ENCODE results near the gene CLMP.

CLMP gene

DNA sequence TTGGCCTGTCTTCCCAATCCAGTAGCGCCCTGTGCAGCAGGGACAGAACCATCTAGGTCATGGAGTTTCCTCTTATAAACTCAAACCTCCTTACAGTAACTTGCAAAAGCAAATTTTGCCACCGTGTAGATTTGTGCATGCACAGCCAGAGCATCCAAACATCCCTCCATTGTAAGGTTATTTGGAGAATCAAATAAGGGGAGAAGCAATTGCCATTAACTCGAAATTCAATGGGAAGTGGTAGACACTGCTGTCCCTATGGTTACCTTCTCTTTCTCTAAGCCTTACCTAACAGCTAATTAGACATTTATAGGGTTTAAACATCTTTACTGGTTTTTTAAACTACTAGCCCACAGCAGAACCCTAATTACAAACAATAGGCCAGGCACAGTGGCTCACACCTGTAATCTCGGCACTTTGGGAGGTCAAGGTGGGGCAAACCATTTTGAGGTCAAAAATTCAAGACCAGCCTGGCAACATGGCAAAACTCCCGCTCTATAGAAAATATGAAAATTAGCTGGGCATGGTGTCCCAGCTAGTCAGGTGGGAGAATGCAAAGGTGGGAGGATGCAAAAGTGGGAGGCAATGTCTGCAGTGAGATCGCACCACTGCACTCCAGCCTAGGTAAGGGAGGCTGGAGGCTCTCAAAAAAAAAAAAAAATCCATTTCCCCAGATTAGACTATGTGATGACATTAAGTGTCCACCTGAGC lies 139.7 kb downstream of the CLMP start:
- no peak for DNase-seq (ENCODE audit: low read depth)

DNA sequence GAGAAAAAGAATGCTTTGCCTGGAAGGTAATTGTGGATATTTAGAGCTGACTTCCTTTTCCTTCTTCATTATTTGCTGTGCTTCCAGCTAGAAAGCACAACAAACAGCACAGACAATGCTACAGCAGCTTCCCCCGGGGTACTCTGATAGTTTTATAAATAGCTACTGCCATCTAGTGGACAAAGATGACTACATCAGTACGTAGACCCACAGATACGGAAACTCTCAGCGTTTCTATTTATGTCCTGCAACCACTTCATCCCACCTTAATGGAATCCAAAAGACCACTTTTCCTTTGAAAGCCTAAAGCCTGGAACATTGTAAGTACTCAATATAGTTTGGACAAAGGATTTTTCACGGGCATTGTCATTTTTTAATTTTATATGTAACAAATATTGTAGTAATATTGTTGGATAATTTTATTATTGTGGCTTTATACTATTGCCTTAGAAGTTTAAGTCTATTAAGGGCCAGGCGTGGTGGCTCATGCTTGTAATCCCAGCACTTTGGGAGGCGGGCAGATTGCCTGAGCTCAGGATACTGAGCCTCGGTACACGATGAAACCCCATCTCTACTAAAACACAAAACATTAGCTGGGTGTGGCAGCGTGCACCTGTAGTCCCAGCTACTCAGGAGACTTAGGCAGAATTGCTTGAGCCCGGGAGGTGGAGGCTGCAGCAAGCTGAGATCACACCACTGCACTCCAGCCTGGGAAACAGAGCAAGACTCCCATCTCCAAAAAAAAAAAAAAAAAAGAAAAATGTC lies 140.6 kb downstream of the CLMP start:
- no peak for DNase-seq (ENCODE audit: low read depth)

DNA sequence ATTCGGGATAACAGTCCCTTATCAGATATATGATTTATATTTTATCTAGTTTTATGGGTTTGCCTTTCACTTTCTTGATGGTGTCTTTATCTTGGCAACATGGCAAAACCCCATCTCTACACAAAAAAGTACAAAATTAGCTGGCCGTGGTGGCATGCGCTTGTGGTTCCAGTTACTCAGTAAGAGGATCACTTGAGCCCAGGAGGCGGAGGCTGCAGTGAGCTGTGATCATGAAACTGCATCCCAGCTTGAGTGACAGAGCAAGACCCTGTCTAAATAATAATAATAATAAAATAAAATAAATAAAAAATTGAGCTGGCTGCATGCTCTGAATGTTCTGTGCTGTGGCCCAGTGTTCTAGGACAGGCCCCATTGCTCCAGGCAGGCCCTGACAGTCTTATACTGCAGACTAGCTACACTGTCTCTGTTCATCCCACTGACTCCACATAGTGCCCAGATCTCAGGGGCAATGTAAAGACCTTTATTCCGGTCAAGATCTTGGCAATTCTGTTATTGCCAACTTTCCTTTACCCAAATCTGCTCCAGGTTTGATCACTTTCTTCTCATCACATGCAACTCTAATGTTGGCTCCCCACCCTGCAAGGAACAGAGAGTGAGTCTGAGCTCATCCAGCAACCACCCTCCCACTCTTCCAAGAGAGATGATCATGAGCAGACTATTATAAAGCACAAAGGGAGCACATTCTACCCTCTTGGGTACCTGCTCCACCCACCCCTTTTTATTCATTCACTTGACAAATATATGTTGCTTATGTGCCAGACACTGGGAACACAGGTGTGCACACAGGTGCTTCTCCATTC lies 141.9 kb downstream of the CLMP start:
- no peak for DNase-seq (ENCODE audit: low read depth)

- DNase-seq (ENCODE audit: low read depth), result no peak
Measured at GRCh38 chr11:123051634-123052033, 143.4 kb downstream of the CLMP start.

- DNase-seq (ENCODE audit: low read depth), result no peak
Measured at GRCh38 chr11:123051146-123051545, 143.9 kb downstream of the CLMP start.

DNA sequence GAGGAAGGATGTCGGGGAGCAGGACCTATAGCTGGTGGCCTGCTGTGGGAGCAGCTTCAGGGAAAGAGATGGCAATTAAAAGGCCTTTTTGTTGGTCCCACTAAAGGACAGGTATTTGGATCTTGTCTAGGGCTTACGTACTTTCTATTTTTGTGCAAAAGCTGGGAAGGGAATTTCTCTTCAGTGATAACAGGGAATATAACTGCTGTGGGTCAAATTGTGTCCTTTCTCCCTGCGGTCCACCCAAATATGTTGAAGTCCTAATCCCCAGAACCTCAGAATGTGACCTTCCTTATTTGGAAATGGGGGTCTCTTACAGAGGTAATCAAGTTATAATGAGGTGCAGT lies 147.1 kb downstream of the CLMP start:
- DNase-seq (ENCODE audit: low read depth), result no peak

GRCh38 chr11:123047266-123047946 lies 147.6 kb downstream of the CLMP start:
- DNase-seq (ENCODE audit: low read depth), result no peak

DNA sequence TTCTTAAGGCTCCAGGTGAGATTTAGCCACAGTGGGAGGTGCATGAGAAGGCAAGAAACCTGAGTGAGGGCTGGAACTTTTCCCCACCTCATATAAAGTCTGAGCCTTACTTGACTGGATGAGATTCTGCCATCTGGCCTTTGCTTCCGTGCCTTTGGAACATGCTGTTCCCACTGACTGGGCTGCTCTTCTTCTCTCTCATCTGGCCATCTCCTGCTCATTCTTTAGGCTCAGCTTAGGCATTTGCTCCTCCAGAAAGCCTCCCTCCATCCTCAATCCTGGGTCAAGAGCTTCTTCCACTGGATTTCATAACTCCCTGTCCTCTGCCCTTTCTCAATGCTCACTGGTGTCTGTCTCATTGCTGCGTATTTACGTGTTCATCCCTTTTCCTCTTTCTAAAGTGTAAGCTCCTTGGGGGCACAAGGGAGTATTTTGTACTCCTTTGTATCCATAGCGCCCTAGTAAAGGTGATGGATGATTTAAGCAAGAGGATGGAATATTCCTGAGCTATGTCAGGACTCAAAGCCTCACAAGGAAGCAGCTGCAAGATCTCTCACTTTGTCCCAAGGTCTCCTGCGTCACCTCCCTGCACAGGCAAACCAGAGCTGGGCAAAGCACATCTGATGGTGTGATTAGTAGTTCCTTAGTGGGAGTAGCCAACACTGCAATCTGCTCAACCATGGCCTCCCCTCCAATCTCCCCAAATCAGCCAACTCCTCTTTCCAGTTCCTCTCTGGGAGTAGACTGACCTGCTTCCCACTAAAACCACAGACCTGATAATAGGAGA lies 148.4 kb downstream of the CLMP start:
- DNase-seq (ENCODE audit: low read depth), result no peak

GRCh38 chr11:123045101-123045500 lies 149.9 kb downstream of the CLMP start:
- DNase-seq (ENCODE audit: low read depth), result no peak

GRCh38 chr11:123041185-123041584 lies 153.9 kb downstream of the CLMP start:
- no peak for DNase-seq (ENCODE audit: low read depth)

DNA sequence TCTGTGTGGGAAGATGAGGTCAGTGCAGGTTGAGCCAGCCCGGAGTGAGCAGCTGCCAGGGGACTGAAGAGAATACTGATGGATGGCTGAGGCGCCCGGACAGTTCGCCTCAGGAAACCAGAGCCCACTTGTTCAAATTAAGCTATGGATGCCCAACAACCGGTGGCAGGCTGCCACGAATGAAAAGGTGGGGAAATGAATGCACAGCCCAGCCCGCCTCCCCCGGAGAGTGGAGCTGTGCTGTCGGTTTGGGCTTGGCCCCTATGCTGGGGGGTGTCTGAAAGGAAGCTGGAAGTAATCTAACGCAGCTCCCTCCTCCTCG lies 155.0 kb downstream of the CLMP start:
- no peak for DNase-seq (ENCODE audit: low read depth)

DNA sequence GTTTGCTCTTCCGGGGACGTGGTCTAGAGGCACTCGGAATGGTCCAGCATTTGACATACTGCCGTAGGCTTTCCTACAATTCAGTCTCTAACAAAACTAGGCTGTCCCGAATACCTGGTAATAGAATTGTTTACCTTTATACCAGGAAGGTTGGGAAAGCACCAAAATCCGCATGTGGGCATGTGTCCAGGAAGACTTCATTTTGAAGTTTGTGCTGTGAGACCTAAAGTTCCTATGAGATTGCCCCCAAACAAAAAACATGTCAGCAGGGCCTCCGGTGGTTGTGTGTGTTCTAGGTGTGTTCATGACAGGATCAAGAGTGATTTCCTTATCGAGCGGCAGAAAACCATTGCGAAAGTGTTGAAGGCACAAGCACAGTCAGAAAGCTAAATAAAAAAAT lies 159.2 kb downstream of the CLMP start:
- no peak for DNase-seq (ENCODE audit: low read depth)

- DNase-seq (ENCODE audit: low read depth), result no peak
Measured at GRCh38 chr11:123034597-123034996, 160.5 kb downstream of the CLMP start.

DNA sequence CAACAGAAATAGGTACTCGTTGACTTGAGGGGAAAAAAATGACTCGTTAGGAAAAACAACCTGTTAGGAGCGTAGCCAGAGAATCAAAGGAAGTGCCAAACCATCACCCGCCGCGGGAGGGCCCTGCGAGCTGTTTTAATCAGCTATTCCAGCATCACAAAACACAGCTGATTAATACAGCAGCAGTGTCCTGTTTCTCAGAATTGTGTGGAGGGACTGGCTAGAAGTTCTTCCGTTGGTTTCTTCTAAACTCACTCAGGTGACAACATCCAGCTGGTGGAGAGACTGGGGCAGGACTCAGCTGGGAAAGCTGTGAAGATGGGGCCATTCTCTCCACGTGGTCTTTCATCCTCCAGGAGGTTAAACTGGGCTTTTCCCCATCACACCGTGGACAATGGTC lies 161.2 kb downstream of the CLMP start:
- DNase-seq (ENCODE audit: low read depth), result no peak

GRCh38 chr11:123030517-123030916 lies 164.5 kb downstream of the CLMP start:
- DNase-seq (ENCODE audit: low read depth), result no peak

DNA sequence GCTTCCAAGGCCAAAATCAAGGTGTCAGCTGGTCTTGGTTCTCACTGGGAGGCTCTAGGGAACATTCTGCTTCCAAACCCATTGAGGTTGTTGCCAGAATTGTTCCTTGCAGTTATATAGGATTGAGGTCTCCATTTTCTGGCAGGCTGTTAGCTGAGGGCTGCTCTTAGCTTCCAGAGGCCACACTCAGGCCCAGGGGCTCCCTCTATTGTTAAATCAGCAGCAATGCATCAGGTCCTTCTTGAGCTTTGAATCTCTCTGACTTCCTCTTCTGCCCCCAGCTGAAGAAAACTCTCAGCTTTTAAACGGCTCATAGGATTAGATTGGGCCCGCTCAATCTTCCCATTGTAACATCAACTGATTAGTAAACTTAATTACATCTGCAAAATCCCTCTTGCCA lies 174.1 kb downstream of the CLMP start:
- DNase-seq (ENCODE audit: low read depth), result no peak

Data from stimulated activated CD8-positive, alpha-beta memory T cell treated with anti-CD3 and anti-CD28 coated beads, Interleukin-12 subunit alpha, Interleukin-12 subunit beta, amount 100 ng/mL, for 4 hours (primary cell).